Glomerular endothelial cell (primary cell): Measurements from ENCODE around the gene GPAT2. TPM values are rescaled to one million over a fixed set of nuclear protein-coding genes. Genes with fewer than 3 reads are reported as not detected.
"Not testable (repeated sequence)": the region's sequence is repeated elsewhere in the genome, so short reads cannot be mapped to it uniquely, and the experiment has no call there.

Source experiments
- DNase-seq: peaks from one replicate; pipeline ENCODE4 v3.0.0-alpha.2; 2011; ENCODE audit warnings: low read depth, low spot score; ENCODE audit errors: extremely low read depth
- total RNA-seq: library from RNA; depleted of rRNA; stranded (reverse); fragments of >200 nt; gene quantifications from 2 replicates; pipeline ENCODE4 v1.2.3, GENCODE V29; 2015

Gene GPAT2
- total RNA-seq, 1 donor from 2014 or later = 5.7 TPM

DNA sequence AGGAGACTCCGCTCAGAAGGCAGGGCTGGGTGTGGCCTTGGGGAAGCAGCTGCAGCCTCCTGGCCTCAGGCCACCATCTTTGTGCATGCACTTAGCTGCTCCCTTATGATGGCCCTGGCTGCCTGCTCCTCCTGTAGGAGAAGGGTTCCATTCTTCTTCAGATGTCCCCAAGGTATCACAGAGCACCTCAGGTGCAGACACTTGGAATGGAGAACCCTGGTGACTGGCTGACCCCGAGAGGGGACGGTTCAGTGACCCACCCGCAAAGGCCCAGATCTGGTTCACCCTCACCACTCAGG lies 9.6 kb downstream of the GPAT2 start:
- no peak for DNase-seq

DNA sequence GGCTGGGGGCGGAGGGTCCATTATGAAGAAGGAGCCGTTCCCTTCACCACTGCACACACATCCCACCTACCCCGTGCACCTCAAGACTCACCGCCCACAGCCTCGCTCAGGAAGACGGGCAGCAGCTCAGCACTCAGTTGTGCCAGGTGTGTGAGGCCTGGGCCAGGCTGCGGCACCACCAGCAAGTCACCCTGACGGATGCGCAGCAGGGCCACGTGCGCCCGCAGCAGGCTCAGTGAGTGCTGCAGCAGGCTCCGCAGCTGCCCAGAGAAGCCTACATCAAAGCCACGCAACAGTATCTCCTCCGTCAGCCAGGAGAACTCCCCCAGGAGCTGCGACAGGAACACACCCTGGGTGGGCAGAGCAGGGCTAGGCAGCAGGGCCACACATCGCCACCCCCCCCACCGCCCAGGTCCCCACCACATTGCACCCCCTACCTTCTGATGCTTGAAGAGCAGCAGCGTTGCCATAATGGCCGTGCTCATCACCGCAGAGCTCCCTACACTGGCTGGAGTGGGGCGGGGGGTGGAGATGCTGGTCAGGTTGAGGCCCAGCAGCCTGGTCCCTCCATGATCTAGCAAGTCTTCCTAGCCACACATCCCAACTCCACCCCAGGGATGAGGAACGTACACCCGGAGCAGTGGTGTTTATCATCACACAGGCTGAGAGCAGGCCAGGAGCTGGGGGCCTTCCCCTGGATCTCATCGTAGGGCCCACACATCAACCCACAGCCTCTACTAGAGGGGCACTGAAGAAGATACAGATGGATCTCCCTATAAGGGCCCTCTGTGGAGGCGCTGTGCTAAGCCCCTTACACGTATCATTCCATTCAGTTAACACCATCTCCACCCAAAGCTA lies 10.2 kb downstream of the GPAT2 start:
- no peak for DNase-seq

DNA sequence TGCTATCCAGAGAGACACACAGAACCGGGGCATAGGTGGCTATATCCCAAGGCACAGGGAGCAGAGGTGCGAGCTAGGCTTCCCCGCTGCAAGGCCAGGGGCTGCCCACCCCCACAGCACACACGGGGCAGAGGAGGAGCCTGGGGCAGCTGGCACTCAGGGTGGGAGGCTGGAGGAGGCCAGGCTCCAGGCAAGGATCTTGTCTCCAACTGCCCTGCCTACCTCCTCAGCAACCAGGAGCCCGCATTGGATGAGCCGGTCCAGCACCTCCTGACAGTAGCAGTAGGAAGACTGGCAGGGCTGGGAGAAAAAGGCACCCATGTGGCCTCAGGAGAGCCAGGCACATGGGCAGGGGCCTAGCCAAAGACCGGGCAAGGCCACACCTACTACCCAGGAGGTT lies 11.0 kb downstream of the GPAT2 start:
- DNase-seq = not testable (repeated sequence)

DNA sequence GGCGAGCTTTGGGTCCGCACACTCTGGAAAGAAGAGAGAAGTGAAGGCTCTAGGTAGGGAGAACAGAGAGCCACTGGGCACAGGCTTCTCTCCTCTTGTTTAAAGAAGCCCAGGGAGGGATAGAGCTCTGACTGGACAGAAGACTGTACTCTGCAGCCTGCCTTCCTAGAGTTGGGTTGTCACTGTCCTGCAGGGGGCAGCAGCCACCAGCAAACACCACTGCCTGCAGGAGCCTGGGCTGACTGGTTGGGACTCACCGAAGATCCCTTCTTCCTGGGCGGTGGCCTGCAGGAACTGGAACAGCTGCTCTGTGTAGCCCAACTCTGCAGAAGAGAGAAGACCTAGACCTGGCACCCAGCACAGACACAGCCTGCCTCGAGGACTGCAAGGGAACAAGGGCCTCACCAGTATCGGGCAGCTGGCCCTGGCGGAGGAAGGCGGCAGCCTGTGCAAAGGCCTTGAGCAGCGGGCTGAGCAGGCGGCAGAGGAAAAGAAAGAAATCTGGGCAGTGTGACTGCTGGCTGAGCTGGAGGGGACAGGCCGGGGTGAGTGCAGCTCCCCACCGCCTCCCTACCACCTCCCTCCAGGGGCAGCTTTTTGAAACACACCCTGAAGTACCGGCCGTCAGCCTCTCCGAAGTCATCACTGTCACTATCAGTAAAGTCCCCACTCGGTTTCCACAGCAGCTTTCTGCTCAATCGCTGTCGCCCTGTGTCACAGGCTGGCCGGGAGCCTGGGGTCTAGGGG lies 11.8 kb downstream of the GPAT2 start:
- peak; percentile 20 for DNase-seq

DNA sequence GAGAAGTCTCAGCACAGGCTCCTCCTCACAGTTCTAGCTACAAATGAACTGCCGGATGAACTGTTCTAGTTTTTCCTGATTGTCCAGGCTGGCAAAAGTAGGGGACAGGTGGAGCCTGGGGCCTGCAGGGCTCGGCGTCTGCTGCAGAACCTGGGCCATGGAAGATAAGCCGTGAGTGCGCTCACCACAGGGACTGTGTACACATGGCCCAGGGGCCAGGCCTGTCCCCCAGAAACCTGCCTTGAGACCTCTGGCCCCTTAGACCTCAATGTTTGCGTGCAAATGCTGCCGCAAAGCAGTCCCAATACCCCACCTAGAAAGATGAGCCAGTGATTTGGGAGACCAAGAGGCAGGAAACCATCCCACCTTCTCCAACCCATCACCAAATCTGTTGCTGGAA lies 12.6 kb downstream of the GPAT2 start:
- DNase-seq = not testable (repeated sequence)

DNA sequence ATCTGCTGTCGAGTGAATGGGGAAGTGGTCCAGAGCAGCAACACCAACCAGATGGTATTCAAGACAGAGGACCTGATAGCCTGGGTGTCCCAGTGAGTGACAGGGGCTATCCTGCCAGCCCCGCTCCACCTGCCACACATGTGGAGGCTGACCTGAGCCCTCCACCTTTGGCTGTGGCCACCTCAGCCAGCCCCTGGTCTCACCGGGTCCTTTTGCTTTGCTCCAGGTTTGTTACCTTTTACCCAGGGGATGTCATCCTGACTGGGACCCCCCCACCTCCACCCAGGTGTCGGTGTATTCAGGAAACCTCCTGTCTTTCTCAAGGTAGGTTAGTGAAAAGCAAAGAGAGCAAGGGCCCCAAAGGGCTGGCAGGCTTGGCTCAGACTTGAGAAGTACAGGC lies 13.6 kb downstream of the GPAT2 start:
- DNase-seq = not testable (repeated sequence)

DNA sequence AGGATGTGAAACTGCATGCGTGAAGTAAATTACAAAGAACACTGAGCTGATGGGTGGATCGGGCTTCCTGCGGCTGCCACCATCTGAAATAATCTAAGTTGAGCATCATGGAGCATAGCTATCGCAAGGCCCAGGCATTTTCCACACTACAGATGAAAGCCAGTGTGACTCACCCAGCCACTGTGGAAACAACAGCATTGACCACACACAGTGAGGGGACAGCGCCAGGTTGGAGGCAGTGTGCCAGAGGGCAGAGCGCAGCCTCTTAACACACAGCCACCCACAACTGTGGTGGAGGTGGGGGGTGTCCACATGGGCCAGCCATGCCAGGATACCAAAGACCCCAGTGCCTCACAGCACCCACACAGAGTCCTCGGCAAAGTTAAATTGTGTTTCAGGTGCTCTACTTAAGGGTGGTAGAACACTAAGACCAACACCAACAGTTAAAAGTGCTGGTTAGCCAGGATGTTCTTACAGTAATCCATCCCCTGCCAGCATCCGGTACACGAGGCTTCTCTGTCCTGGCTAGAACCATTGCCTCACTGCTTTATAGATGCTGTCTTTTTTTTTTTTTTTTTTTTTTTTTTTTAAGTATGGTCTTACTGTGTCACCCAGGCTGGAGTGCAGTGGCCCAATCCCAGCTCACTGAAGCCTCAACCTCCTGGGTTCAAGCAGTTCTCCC lies 14.7 kb downstream of the GPAT2 start:
- DNase-seq = not testable (repeated sequence)

DNA sequence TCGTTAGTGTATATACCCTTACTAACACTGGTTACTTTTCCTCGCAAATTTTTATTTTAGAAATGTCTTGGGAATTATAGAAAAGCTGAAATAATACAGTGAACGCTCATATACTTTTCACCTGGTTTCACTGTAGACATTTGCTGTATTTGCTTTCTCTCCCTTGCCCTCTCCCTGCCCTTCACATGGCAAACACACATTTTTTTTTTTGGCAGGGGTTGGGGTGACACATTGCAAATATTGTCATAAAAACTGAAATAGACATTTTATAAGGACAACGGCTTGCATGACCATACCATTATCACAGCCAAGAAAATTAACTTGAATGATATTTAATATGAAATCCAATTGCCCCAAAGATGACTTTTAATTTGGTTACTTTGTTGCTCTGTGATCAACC lies 18.4 kb downstream of the GPAT2 start:
- not testable (repeated sequence) for DNase-seq

DNA sequence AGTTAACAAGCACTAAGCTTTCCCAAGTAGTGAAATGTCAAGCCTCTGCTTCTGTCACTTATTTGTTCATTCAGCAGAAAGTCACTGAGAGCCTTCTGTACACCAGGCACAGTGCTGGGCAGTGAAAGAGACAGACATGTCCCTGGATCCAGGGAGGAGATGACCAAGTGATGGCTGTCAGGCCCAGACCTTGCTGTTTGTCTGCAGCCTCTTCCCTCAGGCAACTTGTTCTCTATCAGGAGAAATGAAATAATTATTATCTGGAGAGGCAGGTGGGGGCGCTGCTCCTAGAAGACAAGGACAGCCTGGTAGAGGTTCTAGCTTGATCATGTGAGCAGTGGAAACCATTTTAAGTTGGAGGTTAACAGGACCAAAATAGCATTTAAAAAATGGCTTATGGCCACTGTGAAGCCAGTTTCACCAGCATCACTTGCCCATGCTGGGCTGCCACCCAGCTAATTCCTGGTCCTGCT lies 21.9 kb downstream of the GPAT2 start:
- not testable (repeated sequence) for DNase-seq

DNA sequence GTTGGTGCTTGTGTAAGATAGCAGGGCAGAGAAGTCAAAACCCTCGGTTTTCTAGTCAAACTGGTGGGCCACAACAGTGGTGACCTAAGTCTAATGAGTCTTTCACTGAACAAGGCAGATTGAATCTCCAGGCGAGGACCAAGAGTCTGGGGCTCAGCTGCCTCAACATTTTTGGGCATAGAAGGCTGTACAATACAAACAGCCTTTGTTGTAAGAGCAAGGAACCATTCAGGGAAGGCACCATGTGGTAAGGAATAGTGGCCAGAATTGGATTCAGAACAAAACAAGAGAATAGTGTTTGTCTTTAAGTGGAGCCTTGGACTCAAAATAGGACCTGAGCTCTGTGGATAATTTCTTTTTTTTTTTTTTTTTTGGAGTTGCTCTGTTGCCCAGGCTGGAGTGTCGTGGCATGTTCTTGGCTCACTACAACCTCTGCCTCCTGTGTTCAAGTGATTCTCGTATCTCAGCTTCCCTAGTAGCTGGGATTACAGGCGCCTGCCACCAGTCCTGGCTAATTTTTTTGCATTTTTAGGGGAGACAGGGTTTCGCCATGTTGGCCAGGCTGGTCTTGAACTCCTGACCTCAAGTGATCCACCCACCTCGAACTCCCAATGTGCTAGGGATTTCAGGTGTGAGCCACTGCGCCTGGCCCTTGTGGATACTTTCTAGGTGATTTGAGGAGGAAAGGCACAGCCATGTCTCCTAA lies 22.5 kb downstream of the GPAT2 start:
- not testable (repeated sequence) for DNase-seq

DNA sequence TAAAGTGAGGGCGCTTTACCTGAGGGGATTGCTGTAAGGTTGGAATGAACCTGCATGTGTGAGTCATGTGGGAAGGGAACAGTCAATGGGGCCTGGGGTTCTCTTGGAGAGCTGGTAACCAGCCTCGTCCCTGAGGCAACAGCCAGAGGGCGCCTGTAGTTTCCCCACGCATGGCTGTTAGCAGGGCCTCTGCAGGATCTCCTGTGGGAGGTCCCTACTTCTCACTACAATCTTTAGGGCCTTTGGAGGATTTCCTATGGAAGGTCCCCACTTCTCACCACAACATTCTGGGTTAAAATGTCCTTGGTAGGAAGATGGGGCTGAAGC lies 23.6 kb downstream of the GPAT2 start:
- not testable (repeated sequence) for DNase-seq

DNA sequence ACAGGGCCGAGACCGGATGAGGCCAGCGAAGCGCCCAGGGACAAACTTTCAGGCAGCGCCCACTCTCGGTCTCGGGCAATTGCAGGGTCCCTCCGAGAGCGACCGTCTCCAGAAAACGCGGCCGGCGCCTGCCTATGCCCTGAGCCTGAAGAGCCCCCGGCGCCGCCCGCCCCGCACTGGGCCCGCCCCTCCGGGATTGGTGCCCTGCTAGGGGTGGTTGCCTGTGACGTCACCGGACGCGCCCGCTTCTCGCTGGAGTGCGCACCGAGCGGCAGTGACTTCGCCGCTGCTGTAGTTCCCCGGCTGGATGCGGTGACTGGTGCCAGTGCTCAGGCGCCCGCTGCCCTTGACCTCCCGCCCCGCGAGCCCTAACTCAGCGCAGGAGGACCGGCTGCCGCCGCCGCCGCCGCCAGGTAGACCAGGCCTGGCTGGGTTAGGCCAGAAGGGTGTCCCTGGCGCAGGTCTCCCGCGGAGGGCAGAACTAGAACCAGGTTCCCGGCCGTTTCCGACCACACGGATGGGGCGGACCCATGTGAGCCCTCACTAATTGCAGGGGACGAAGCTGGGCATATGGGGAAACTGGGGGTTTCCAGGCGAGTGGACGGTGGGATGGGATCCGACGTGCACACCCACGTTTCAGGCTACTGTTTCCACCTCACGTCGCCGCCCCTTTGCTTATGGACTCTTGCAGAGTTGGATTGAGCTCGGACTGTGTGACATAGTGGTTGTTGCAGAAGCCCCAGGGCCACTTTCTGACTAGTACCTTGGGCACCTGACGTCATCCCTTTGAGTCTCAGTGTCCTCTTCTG lies 24.2 kb downstream of the GPAT2 start:
- DNase-seq = not testable (repeated sequence)

DNA sequence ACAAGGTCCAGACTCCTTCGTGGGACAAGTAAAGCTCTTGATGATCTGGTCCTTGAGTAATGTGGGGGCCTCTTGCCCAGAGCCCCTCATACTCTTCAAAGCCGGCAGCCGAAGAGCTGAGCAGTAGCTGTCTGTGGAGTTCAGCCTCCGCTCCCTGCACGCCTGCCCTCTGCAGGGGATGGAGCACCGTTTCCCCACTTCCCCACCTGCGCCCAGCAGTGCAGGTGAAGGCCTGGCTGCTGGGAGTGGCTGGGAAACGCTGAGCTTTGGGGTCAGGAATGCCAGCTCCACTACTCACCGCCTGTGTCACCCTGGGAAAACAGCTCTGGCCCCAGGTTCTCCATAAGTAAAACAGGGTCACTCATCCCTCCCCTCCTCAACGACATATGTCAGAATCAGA lies 24.9 kb downstream of the GPAT2 start:
- DNase-seq = not testable (repeated sequence)

DNA sequence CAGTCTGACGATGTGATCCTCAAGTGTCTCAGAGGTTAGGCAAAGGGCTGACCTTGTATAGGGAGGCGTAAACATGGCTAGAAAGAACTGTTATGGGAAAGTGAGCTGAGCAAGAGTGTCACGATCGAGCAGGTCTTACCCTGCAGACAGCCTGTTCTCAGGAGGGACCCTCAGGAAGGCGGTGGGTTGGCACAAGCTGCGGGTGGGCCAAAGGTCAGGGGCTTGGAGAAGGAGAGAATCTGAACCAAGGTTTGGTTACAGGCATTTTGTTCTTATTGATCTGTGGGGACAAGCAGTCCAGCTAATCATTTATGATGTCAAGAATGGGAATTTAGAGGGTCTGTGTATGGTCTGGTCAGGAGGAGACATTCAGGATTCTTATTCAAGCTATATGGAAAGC lies 26.7 kb downstream of the GPAT2 start:
- DNase-seq = not testable (repeated sequence)

DNA sequence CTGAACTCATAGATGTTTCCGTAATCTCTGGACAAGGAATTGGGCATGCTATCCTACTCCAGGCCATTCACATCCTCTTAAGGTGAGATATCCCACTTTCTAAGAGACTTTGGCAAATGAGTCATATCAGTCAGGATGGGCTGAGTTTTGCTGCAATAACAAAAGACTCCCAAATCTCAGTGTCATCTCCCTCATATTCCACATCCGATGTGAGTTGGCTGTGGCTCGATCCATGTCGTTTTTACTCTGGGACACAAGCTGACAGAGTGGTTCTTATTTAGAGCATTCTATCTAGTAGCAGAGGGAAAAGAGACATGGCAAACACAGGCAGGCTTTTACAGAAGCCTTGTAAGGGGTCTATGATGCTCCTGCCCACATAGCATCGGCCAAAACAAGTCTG lies 28.5 kb downstream of the GPAT2 start:
- DNase-seq = not testable (repeated sequence)

DNA sequence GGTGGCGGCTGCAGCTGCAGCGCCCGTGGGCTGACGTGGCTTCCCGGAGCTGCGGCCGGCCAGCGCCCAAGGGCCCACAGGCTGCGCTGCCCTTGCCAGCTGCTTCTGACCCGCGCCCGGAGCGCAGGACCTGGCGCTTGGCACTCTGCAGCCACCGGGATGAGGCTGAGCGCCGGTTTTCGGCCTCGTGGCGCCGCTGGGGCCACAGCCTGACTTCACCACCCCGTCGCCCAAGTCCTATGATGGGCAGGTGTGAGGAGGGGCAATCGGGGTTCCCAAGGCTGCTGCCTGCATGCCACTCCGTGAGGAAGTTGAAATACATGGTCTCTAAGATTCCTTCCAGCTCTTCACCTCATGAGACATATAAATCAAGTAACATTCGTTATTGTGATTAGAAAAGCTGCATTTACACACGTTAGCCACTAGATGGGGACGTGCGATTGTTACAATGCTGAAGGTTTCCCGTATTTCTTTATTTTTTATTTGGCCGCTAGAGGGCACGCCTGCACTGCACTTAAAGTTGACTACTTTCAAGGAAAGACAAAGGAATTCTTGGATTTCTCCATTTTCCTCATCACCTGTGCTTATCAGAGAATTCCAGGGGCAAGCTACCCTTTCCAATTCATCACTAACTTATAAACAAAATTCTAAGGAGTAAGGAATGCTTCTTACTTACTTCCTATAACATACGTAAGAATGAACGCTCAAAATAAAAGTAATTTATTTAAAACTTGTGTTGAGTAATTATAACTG lies 42.0 kb downstream of the GPAT2 start:
- peak; percentile 1 for DNase-seq

DNA sequence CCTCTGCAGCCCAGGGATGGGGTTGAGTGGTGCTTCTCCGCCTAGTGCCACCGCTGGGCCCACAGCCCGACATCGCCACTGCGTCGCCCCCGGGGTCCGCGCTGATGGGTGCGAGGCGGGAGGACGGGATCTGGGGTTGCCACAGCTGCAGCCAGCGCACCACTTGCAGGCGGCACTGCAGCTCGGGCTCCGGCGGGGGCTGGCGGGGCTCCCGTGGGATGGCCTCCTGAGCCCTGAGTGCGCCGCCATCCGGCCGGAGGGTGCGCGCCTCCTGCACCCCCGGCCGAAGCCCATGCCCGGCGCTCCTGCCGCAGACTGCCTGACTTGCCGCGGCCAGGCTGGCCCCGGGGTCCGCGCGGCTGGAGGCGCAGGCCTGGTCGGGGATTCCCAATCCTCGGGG lies 42.6 kb downstream of the GPAT2 start:
- not testable (repeated sequence) for DNase-seq

DNA sequence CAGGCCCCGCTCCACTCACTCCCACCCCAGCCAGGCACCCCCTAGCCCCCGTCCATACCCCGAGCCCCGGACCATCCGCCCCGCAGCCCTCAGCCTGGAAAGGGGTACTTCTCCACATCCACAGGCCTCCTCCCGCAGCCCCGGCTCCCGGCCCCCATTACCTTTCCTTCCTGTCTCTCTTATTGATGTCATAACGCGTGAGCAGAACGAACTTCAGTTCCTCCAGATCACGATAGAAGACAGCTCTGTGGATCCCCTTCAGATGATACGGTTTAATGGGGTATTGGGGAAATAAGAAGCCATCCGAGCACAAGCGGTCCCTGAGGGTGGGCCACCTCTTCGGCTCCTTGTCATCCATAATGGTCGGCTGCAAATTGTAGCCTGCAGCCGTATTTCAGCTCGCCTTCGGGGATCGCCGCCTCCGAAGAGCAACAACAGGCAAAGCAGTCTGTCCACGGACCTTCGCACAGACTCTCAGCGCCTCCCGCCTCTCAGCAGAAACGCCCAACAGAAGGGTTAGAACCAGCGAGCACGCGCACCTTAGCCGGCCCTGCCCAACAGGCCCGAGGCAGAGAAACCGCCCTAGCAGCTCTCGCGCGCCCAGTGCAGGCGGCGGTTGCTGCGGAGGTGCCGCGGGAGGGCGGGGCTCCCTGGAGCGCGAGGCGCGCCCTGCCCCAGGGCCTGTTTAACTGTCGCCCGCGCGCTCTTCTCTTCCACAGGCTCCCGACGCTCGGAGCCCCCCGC lies 43.2 kb downstream of the GPAT2 start, which contains the start of gene ANKRD36C:
Gene ANKRD36C (minus strand): TSS at position 474 of the 744 bp plus-strand sequence. CDS start 116 bp downstream, at position 358.
- DNase-seq = peak; percentile 5
